IMR-90 (cell line): ENCODE measurements around the gene PDK1. TPM values are rescaled to one million over a fixed set of nuclear protein-coding genes. Genes with fewer than 3 reads are reported as not detected.

Experiments used
- ATAC-seq: fragments of 200-7000 bp; cut with Tn5 transposase; 2 replicates; pipeline ENCODE4 v1.9.1; 2020; ENCODE audit warnings: low read depth, mild to moderate bottlenecking, moderate library complexity
- BruUV-seq: library from RNA; stranded (reverse); fragments of 400-500 nt; replicated peaks from 2 replicates; lab custom pipeline; 2021; lab: Mats Ljungman, UMichigan
- CTCF ChIA-PET: fragments of 300-600 bp; formaldehyde crosslinking; extraction: SDS; loops from one replicate; lab custom pipeline; 2021; ENCODE audit warnings: antibody characterized with exemption; lab: Yijun Ruan, JAX
- POLR2A ChIA-PET: fragments of 300-600 bp; sonication (Branson Sonifier 250); formaldehyde crosslinking; loops from one replicate; lab custom pipeline; 2022; ENCODE audit warnings: antibody characterized with exemption; ENCODE audit not compliant: unreplicated experiment; lab: Charles Lee
- DNase-seq: peaks from one replicate; pipeline ENCODE4 v3.0.0; 2013
- H2AFZ ChIP-seq: replicated peaks from 2 replicates; pipeline ENCODE3; 2013; ENCODE audit warnings: low read length, mild to moderate bottlenecking; ENCODE audit not compliant: poor library complexity
- H2AK5ac ChIP-seq: 2 replicates; pipeline ENCODE4 v1.6.1; 2013; ENCODE audit warnings: low read depth, low read length, inconsistent platforms
- H2AK9ac ChIP-seq: replicated peaks from 2 replicates; pipeline ENCODE3; 2013; ENCODE audit warnings: mild to moderate bottlenecking, low read depth, low read length, moderate library complexity; ENCODE audit not compliant: poor library complexity
- H2BK120ac ChIP-seq: 2 replicates; pipeline ENCODE4 v1.6.1; 2013; ENCODE audit warnings: low read depth, low read length, inconsistent platforms
- H2BK15ac ChIP-seq: 3 replicates; pipeline ENCODE4 v1.6.1; 2013; ENCODE audit warnings: low read depth, low read length, inconsistent platforms
- H2BK20ac ChIP-seq: 2 replicates; pipeline ENCODE4 v1.6.1; 2013; ENCODE audit warnings: low read depth, mild to moderate bottlenecking, inconsistent platforms, low read length, moderate library complexity
- H2BK5ac ChIP-seq: 2 replicates; pipeline ENCODE4 v1.6.1; 2013; ENCODE audit warnings: mild to moderate bottlenecking, low read depth, low read length, inconsistent platforms; ENCODE audit not compliant: poor library complexity, severe bottlenecking
- H3K14ac ChIP-seq: replicated peaks from 2 replicates; pipeline ENCODE4 v1.6.1; 2013; ENCODE audit warnings: low read depth, low read length, inconsistent platforms
- H3K18ac ChIP-seq: 2 replicates; pipeline ENCODE4 v1.6.1; 2013; ENCODE audit warnings: low read depth, low read length, control low read depth
- H3K23ac ChIP-seq: 2 replicates; pipeline ENCODE4 v1.6.1; 2013; ENCODE audit warnings: low read depth, low read length, inconsistent platforms
- H3K27ac ChIP-seq: 2 replicates; pipeline ENCODE4 v1.5.1; 2013; ENCODE audit warnings: mild to moderate bottlenecking, control low read depth, low read length; ENCODE audit not compliant: insufficient read depth
- H3K27me3 ChIP-seq: 2 replicates; pipeline ENCODE4 v1.6.1; 2013; ENCODE audit warnings: low read length; ENCODE audit not compliant: control insufficient read depth, insufficient read depth
- H3K36me3 ChIP-seq: 2 replicates; pipeline ENCODE4 v1.6.1; 2013; ENCODE audit warnings: low read length, mixed read lengths; ENCODE audit not compliant: control insufficient read depth, insufficient read depth
- H3K4ac ChIP-seq: 2 replicates; pipeline ENCODE4 v1.6.1; 2013; ENCODE audit warnings: low read depth, low read length, inconsistent platforms
- H3K4me1 ChIP-seq: 2 replicates; pipeline ENCODE4 v1.6.1; 2013; ENCODE audit warnings: low read length, mixed read lengths; ENCODE audit not compliant: control insufficient read depth, insufficient read depth
- H3K4me2 ChIP-seq: 2 replicates; pipeline ENCODE4 v1.6.1; 2013; ENCODE audit warnings: low read depth, mild to moderate bottlenecking, control low read depth, low read length, moderate library complexity
- H3K4me3 ChIP-seq: 2 replicates; pipeline ENCODE4 v1.5.1; 2013; ENCODE audit warnings: low read depth, mild to moderate bottlenecking, control low read depth, low read length, moderate library complexity; ENCODE audit not compliant: insufficient read depth
- H3K56ac ChIP-seq: 2 replicates; pipeline ENCODE4 v1.6.1; 2013; ENCODE audit warnings: low read length, inconsistent platforms; ENCODE audit not compliant: insufficient read depth; ENCODE audit errors: extremely low read depth
- H3K79me1 ChIP-seq, 2 experiments: 2 replicates each; pipeline ENCODE4 v1.6.1; 2013; ENCODE audit warnings: low read length in 2 of 2, inconsistent platforms in 1 of 2, low read depth in 1 of 2
- H3K9ac ChIP-seq: 2 replicates; pipeline ENCODE4 v1.6.1; 2013; ENCODE audit warnings: low read depth, low read length, control low read depth
- H3K9me1 ChIP-seq: 2 replicates; pipeline ENCODE4 v1.6.1; 2013; ENCODE audit warnings: low read length, inconsistent platforms; ENCODE audit not compliant: insufficient read depth
- H3K9me3 ChIP-seq: 2 replicates; pipeline ENCODE4 v1.6.1; 2013; ENCODE audit warnings: low read length; ENCODE audit not compliant: control insufficient read depth, insufficient read depth
- H4K20me1 ChIP-seq: 2 replicates; pipeline ENCODE4 v1.6.1; 2013; ENCODE audit warnings: low read length, inconsistent platforms; ENCODE audit not compliant: insufficient read depth
- H4K5ac ChIP-seq: 2 replicates; pipeline ENCODE4 v1.6.1; 2013; ENCODE audit warnings: mild to moderate bottlenecking, low read depth, low read length, control low read depth
- H4K8ac ChIP-seq, 2 experiments: 2 replicates each; pipeline ENCODE4 v1.6.1; 2013; ENCODE audit warnings: low read depth in 2 of 2, low read length in 2 of 2, control low read depth in 1 of 2, inconsistent platforms in 1 of 2
- H4K91ac ChIP-seq: 2 replicates; pipeline ENCODE4 v1.6.1; 2013; ENCODE audit warnings: low read depth, low read length, inconsistent platforms; ENCODE audit not compliant: insufficient read depth
- BHLHE40 ChIP-seq: fragments of 150-350 bp; IDR thresholded peaks from 2 replicates; pipeline ENCODE4 v1.6.1; 2016; ENCODE audit warnings: mild to moderate bottlenecking, low read depth, low read length
- FOS ChIP-seq: fragments of 150-350 bp; IDR thresholded peaks from 2 replicates; pipeline ENCODE4 v1.6.1; 2016; ENCODE audit warnings: low read depth, low read length
- RAD21 ChIP-seq: IDR thresholded peaks from 2 replicates; pipeline ENCODE4 v1.6.1; 2012; ENCODE audit warnings: low read length, improper control_type of control experiment
- RCOR1 ChIP-seq: IDR thresholded peaks from 2 replicates; pipeline ENCODE4 v1.6.1; 2012; ENCODE audit warnings: mild to moderate bottlenecking, low read length, improper control_type of control experiment; ENCODE audit not compliant: insufficient replicate concordance
- WGBS, 2 experiments: methylation state at CpG; one replicate each; pipeline versions ENCODE4 v1.1.5 to v1.1.7; 2013; ENCODE audit warnings: missing lambda C conversion rate in 2 of 2; ENCODE audit not compliant: insufficient read length in 1 of 2; ENCODE audit errors: extremely low coverage in 2 of 2; 5-methylcytosine and 5-hydroxymethylcytosine counted together
- dilution Hi-C: fragments of 300-500 bp; cut with HindIII; formaldehyde crosslinking; loops from one replicate; pipeline ENCODE4 v1.14.3; 2018; ENCODE audit warnings: low sequenced_read_pairs; ENCODE audit not compliant: unreplicated experiment
- in situ Hi-C: fragments of 300-500 bp; cut with MboI; formaldehyde crosslinking; loops from 3 replicates; pipeline ENCODE4 v1.14.3; 2019; ENCODE audit warnings: low sequenced_read_pairs, inconsistent platforms, mixed read lengths
- intact Hi-C: fragments of 100-400 bp; cut with micrococcal nuclease; formaldehyde crosslinking; loops from 2 replicates; pipeline ENCODE4 v1.10.0; 2022
- polyA plus RNA-seq, 3 experiments: library from polyadenylated mRNA; depleted of rRNA; stranded (reverse); fragments of >200 nt; gene quantifications; 2 replicates each; pipeline ENCODE4 v1.2.3, GENCODE V29; 2012; ENCODE audit warnings: low replicate concordance in 1 of 3
- total RNA-seq: library from RNA; depleted of rRNA; stranded (reverse); fragments of >200 nt; gene quantifications from 2 replicates; pipeline ENCODE4 v1.2.3, GENCODE V29; 2012
- TF ChIP-seq, protein P1 (sequence below): fragments of 150-350 bp; IDR thresholded peaks from 2 replicates; pipeline ENCODE4 v1.6.1; 2016; ENCODE audit warnings: low read depth, mild to moderate bottlenecking, low read length, moderate library complexity, borderline replicate concordance

Gene PDK1
- total and polyA plus RNA-seq, 2 of the 4 experiments (the other 2 are of a cell fraction), result 38.1 to 85.9 TPM

DNA sequence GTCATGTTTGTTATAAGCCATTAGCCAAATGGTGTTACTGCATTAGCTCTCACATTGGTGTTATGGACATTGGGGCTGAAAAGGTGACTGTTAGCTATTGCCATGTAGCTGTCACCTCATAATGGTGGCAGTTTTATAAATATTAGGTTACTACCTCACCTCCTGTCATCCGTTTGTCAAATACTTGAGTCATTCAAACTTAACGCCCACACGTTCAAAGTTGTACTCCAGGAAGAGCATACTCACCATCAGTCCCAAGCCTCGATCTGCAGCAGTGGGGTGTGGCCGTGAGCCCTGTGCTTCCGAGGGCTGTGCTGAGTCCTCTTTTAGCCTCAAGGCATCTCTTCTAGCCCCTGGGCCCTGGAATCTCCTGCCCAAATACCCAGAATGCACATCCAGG is 87.3 kb downstream of the PDK1 start:
- Histone ChIP-seq H2AK5ac (peak overlapping the region; percentile 95), H2BK20ac (peak overlapping the region; percentile 98), H3K27me3 (no peaks in the 10 kb centered on the region), H2AFZ (peak overlapping the region; percentile 85), H2BK120ac (peak overlapping the region; percentile 99), H3K79me1 (peaks cover 8 to 28% of the 10 kb centered on the region in 2 experiments; a peak in 2 of 4 replicates), H4K91ac (peak overlapping the region; percentile 99), H2BK5ac (peak overlapping the region; percentile 97), H3K4me3 (no peak overlapping the region), H4K20me1 (no peaks in the 10 kb centered on the region), H3K27ac (peak overlapping the region; percentile 81), H3K9me1 (peaks cover 34% of the 10 kb centered on the region), H2AK9ac (peak overlapping the region; percentile 97), H3K36me3 (no peaks in the 10 kb centered on the region), H3K4me2 (peak overlapping the region; percentile 10; the same call in 1 of the 2 replicates), H3K9me3 (no peaks in the 10 kb centered on the region), H3K56ac (peak overlapping the region; percentile 73), H4K8ac (peak overlapping the region; percentile 93 to 97), H3K18ac (peak overlapping the region; percentile 92), H3K4me1 (peaks cover 44% of the 10 kb centered on the region), H4K5ac (peak overlapping the region; percentile 90), H2BK15ac (peak overlapping the region; percentile 9; the same call in 2 of the 3 replicates), H3K9ac (peak overlapping the region; percentile 26; the same call in 1 of the 2 replicates), H3K4ac (peak overlapping the region; percentile 99), H3K23ac (peak overlapping the region; percentile 96), H3K14ac (peak overlapping the region; percentile 97)
- ChIA-PET POLR2A (interaction anchor here (0.6 kb wide), 1 partner anchor 68 kb away, joined by 6 read pairs; no protein-coding TSS in a partner anchor), CTCF (no interaction called here)
- dilution Hi-C loops (no loop called here), intact Hi-C loops (no loop called here), in situ Hi-C loops (no loop called here)
- BruUV-seq, result no TSS peak
- TF ChIP-seq BHLHE40, result 0 out of 2 replicates have a peak, but pooled peaks have one; percentile 16
- TF ChIP-seq, protein P1, sequence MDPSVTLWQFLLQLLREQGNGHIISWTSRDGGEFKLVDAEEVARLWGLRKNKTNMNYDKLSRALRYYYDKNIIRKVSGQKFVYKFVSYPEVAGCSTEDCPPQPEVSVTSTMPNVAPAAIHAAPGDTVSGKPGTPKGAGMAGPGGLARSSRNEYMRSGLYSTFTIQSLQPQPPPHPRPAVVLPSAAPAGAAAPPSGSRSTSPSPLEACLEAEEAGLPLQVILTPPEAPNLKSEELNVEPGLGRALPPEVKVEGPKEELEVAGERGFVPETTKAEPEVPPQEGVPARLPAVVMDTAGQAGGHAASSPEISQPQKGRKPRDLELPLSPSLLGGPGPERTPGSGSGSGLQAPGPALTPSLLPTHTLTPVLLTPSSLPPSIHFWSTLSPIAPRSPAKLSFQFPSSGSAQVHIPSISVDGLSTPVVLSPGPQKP, result no peak
- peak; percentile 58 for TF ChIP-seq RCOR1
- peak; percentile 14; the same call in 1 of the 2 replicates for TF ChIP-seq RAD21
- peak; percentile 32; the same call in 1 of the 2 replicates for TF ChIP-seq FOS
- no CpG with 5 or more reads among the region's 6 CpGs for WGBS, 2 experiments
- ATAC-seq, result peak; percentile 49
- peak; percentile 93 for DNase-seq
